ENCODE measurements around the gene GMDS.
A peak's percentile ranks its signal among the peaks of the same experiment; 100 is the strongest.

- TF ChIP-seq CTCF (conservative IDR thresholded peaks at IDR 0.05; ENCODE audit: low read depth in 2 of 2) (peak; percentile 31 to 51; a peak in 3 of 4 replicates), EZH2phosphoT487 (IDR thresholded peaks at IDR 0.05; ENCODE audit: unreplicated experiment) (no peak), POLR2AphosphoS5 (IDR thresholded peaks at IDR 0.05; ENCODE audit: low read depth) (no peak)
These were observed 429.5 kb downstream of the GMDS start for GRCh38 chr6:1815827-1816452.
